Bone marrow (tissue), 2 donors: ENCODE results near the gene TAX1BP1.

ENCODE experiments used
- DNase-seq, 2 donors: peaks; one replicate each; lab custom pipeline; 2025; lab: John Stamatoyannopoulos, UW

The TAX1BP1 gene

DNA sequence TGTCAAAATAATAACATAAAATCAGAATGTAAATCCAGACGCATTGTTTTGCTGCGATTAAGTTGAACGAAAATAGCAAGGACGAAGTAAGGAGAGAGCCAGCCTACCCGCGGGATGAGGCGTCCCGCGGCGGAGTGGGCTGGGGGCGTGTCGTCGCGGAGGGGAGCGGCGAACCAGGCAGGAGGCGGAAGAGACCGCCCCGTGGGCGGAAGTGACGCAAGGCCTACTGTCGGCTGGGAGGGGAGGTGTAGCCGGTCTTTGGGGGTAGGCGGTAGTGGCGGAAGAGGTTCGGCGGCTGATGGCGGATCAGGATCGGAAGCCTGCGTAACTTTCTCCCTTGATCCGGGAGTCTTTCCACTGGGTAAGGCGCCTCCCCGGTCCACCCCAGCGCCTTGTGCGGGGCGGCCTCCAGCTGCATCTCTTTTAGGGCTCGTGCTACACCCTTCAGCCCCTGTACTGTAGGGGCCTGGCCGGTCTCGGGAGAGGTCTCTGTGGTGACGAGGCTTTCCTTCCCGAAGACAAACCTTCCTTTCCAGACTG lies at the start of gene TAX1BP1:
Gene TAX1BP1, plus strand, starts transcription at position 254 of the 540 bp plus-strand sequence. CDS start 8,363 bp downstream, outside the sequence.
- peak; percentile 73 to 92 for DNase-seq

DNA sequence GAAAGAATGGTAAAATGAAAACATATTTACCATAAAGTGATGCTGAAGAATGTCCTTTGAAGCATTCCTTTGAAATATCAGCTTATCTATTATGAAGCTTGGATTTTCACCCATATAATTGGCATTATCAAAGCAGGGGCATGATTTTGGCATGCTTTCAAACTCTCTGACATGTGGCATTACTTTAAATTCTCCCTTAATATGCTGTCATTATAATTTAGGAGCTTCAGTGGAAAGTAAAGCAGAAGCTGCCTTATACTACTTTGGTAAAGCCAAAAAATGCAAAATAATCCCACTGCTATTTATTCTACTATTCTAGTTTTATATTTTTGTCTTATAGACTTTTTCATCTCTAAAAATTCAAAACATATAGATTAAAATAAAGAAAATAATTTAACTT lies 49.3 kb upstream of the TAX1BP1 start:
- DNase-seq: no peak

DNA sequence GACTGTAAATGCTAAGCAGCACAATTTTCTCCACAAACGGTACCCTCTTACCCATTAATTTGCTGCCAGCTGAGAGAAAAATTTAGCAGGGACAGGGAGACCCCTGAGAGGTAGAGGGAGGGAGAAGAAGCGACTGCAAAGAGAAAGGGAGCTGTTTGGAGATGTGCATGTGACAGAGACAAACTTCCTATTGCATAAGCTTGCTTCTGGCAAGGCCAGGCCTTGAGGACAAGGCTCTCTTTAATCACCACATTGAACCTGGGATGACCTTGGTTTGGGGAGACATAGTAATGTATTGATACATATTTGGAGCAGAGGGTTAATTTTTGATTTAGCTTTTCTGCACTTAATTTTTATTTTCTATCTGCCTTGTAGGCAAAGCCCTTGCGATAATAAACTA lies 46.2 kb upstream of the TAX1BP1 start:
- no peak for DNase-seq

DNA sequence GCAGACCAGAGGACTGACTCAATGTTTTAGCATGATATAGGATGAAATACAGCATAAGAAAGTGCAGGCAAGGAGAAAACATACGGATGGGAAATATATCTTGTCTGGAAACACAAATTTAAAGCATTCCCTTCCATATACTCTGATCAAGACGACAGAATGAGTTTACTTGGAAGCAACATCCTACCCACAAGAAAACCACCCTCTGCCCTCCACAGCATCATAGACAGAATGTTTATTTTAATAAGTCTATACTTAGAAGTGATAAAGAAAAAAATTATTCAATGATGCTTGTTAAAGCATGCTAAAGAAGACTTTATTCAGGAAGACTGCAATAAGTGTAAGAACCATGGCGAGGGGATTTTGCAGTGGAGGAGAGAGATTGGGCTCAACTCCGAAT lies 44.9 kb upstream of the TAX1BP1 start:
- DNase-seq: no peak

DNA sequence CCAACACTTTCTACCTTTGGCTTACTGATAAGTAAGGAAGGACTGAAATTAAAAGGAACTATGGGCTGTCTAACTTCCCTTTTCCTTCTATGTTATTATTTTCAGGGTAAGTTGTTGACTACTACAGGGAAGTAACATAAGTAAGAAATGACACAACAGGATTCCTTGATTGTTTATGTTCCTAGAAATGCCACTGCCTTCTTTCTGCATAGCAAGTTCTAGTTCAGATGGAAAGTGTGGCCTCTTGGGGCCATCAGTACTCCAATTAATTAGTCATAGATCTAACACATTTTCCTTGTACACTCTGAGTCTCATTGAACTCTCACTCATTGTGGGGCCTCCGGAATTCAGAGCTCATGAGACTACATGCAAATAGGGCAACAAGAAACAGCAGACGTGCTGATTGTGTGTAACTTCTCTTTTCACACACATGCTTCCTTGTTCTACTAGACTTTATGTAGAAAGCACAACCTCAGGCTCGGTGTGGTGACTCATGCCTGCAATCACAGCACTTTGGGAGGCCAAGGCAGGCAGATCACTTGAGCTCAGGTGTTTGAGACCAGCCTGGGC lies 42.0 kb upstream of the TAX1BP1 start:
- peak; percentile 5 to 8 for DNase-seq

DNA sequence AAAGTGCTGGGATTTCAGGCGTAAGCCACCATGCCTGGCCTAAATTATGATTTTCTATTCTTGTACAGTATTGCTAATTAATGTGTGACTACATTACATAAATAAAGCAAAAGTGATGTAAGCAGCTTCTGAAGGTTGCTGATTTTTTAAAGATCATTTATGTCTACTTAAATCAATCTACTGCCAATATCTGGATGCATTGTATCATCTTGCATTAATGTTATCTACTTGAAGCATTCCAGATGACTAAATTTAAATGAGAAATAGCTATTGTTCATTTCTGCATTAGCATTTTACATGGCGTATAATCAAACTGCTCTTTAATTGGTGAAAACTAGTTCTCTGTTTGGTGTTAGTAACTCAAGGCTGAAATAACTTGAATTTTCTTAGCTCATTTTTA lies 40.2 kb upstream of the TAX1BP1 start:
- no peak for DNase-seq

DNA sequence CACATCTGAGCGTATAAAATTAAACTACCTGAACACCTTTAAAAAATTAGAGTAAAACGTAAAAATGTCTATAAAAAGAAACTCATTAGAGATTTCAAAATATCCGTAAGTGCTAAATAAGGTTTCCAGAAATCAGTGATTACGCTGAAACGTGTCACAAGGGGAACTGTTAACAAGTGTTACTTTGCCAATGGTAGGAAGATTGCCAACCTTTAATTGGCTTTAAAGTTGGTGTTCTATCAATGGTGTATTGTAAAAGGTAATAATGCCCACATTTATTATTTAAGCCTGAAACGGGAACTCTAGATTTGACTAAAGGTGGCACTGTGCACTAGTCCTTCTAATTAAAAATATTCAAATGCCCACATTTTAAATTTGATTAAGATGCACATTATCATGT lies 39.5 kb upstream of the TAX1BP1 start:
- DNase-seq: no peak

DNA sequence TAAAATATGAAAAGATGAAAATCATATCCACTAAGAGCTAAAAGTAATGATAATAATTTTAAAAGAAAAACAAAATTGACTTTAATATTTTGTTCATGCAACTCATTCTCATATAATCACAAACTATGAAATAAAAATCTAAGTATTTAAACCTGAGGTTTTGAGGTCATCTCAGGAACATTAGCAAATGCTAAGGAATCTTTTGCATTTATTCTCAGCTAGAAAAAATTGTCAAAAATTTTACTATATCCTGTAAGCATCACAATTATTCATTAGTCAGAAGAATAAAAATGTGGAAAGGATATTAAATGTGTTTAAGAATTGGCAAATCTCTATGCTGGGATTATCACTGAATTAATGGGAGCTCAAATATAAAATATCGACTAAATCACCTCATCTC lies 36.8 kb upstream of the TAX1BP1 start:
- no peak for DNase-seq

DNA sequence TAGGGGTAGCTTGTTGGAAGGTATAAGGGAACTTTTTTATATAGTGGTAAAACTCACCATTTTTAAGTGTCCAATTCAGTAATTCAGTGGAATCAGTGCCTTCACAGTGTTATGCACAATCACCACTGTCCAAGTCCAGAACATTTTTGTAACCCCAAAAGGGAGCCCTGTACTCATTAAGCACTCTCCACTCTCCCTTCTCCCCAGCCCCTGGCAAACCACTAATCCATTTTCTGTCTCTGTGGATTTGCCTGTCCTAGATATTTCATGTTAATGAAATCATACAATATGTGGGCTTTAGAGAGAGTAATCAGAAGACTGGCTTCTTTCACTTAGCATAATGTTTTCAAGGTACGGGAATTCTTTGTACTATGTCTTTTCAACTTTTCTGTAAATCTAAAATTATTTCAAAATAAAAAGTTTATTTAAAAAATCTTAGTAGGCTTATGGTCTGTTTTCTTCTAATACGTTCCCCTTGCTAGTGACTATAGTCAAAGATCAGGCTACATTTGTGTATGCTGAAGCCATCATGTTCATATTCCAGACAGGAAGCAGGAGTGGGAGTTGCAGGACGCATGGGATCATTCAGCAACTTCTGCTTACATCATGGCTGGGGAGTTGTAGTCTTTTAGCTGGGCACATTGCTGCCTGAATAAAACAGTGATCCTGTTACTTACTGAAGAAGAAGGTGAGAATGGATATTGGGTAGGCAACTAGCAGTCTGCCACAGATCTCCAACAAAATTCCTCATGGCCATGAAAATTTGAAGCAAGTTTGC lies 35.4 kb upstream of the TAX1BP1 start:
- DNase-seq: no peak

DNA sequence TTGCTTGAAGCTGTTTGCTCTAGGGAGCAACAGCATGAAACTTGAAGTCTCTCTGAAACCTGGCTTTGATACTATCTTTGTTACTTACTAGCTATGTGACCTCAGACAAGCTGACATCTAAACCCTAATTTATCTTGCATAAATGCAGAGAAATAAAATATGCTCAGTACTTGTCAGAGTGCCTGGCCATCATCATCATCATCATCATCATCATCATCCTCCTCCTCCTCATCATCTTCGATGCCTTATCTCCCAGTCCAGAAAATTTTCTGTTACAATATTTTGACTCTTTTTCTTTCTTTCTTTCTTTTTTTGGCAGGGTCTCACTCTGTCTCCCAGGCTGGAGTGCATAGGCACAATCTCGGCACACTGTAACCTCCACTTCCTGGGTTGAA lies 34.8 kb upstream of the TAX1BP1 start:
- no peak for DNase-seq

DNA sequence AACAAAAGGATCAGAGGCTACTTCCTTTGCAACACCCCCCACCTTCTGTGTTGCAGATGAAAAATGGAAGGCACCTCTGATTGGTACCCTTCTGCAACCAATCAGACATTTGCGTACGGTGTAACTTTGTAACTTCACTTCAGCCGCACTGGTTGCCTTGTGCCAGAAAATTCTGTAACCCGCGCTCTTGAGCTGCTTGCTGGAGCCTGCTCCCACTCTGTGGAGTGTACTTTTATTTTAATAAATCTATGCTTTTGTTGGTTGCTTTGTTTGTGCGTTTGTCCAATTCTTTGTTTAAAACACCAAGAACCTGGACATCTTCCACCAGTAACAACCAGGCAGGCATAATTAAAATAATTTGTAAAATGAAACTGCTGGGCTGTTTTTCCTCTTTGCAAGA lies 31.5 kb upstream of the TAX1BP1 start:
- DNase-seq: no peak

DNA sequence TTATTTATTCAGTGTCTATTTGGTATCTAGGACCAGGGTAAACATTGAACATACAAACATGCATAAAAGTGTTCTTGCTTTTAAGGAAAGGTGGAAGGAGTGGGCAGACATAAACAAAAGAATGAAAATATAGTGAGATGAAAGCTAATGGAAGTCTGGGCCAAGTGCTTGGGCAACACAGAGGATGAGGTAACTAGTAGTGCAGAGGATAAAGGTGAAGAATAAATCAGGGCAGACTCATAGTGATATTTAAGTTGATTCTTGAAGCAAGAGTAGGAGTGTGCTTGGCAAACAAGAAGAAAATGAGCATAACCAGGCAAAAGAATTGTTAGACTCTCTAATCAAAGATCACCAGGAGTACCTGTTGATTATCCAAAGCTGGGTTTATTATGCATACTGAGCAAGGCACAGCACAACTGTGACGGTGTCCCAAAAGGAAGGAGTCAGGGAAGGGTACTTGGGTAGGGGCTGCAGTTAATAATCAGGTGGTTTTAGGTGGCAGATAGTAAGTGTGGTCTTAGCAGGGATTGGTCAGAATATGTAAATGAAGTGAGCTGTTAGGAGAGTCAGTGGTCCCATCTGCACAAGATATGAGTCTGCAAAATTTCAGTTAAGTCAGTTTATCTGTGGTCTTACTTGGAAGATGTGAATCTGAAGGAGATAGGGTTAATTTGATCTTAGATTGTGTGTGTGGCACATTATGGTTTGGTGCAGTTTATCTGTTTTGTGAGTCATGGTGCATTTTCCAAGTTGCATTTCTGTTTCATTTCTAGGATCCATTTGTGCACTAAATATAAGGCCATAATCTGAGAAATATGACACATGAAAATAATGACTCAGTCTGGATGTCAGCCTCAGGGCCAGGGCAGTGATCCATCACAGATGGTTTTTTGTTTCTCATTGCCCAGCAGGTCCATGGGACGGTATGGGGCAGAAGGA lies 30.6 kb upstream of the TAX1BP1 start:
- DNase-seq: no peak

DNA sequence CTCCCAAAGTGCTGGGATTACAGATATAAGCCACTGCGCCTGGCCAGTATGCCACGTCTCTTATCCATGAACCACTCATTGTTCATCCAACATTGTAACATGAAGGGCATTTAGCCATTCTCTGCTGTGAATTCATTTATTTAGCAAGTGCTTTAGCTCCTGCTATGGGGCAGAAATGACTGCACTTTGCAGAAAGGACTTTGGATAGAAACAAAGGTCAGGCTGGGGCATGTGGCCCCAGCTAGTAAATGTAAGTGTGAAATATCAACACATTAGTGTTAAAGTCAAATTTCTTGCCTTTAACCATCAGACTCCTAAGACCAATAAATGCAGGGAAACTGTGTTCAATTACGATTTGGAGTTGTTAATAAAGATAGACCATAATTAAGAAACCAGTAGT lies 27.7 kb upstream of the TAX1BP1 start:
- DNase-seq: no peak

DNA sequence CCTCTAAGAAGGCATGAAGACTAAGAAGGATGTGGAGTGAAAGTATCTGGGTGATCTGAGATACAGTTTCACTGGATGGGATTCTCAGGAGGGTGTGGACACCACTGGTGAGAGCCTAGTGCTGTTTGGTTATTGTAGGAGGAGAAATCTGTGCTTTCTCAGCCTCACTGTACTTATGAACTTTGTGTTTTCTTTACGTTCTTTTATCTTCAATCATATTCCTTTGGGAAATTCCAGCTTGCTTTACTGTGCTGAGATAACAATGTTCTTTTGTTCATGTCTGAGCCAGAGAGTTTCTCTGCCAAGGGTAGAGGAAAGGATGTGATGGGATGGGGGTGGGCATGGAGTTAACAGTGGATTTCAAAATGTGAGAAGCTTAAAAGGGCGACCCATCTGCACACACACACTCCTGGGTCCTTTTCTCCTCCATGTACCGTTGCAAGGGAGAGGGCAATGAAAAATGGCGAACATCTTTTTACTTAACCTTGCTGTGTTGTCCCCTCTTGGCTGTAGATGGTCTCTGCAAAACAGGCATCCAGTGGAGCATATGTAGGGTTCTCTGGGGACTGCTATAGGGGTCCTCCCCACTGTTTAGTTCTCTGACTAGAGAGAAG lies 25.0 kb upstream of the TAX1BP1 start:
- DNase-seq: no peak

DNA sequence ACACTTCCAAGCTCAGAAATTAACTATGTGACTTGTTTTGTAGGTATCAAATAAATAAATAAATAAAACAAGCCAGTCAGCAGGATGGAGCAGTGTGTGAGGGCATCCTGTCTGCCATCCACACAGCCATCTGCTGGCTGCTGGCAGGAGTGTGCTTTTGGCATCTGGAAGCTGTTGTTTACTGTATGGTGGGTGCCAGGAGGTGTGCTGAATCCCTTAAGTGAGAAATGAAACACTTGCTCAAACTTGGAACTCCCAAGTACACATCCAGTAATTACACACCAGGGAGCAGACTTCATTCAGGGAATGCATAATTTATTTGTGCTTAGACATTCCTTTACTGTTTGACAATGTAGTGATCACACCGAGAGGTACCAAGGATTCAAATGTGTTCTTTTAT lies 16.9 kb upstream of the TAX1BP1 start:
- DNase-seq: no peak

DNA sequence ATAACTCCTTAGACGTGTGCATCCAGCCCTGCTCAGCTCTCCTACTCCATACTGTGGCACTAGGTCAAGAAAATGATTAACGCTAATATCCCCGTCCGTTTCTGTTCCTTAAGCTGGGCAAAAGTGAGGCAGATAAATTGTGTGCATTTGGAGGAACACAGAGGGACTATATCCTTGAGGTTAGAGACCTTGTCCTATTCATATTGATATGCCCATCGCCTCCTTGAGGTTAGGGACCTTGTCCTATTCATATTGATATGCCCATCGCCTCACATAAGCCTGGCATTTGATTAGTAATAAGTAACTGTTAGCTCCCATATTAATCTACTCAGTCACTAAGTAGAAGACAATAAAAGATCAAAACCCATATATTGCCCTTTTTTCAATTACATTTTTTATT lies 12.9 kb upstream of the TAX1BP1 start:
- no peak for DNase-seq

DNA sequence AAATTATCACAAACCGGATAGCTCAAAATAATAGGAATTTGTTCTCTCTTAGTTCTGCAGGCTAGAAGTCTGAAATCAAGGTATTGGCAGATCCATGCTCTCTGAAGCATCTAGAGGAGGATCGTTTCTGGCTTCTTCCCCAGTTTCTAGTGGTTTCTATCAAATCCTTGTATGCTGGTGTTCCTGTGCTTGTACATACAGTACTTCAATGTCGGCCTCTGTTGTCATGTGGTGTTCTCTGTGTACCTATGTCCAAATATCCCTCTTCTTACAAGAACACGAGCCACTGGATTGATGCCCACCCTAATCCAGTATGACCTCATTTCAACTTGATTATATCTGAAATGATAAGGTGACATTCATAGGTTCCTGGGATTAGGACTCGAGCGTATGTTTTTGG lies 9.8 kb upstream of the TAX1BP1 start:
- DNase-seq: no peak

DNA sequence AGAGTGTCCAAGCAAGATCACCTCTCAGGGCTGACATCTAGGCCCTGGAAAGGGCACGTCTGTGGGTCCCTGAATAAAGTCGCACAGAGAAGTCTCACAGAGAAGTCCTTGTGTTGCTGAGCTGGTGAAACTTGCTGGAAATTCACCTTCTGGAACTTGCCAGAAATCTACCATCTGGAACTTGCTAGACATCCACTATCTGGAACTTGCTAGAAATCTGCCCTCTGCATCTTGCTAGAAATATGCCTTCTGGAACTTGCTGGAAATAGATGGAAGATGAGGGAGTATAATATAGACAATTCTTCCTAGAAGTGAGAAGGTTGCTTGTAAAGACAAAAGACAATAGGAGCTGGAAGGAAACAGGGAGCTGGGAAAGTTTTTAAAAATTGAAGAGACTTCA lies 5.4 kb upstream of the TAX1BP1 start:
- no peak for DNase-seq

DNA sequence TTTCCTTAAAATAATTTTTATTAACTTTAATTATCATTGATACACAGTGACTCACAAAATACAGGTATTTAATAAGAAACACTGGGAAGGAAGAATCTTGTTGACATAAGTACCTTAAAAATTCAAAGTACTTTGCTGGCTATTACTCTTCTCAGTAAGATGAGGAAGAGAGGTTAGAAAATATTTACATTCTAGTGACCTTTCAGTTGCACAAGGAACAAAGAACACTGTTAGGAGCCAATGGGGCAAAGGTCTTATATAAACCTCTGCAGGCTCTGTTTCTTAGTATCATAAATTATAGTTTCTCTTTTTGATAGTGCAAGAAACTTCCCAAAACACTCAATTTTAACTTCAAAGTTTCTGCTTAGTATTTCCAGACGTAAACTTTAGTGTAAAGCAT lies 4.8 kb upstream of the TAX1BP1 start:
- no peak for DNase-seq

DNA sequence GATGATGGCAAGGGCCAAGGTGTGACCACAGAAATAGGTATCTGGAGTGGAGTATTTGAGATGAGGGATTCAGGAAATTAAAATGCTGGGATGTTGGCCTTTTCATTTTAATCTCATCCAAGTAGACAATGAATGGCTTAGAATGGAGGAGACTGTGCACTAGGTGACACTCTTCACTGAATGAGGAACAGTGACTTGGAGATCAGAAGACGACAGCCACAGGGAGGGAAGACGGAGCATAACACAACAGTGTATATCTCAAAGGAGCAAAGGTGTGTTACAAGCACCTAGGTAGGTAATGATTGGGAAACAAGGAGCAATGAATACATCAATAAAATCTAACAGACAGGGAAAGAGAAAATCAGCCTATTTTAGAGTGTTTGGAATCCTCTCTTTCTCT lies 4.1 kb upstream of the TAX1BP1 start:
- no peak for DNase-seq

DNA sequence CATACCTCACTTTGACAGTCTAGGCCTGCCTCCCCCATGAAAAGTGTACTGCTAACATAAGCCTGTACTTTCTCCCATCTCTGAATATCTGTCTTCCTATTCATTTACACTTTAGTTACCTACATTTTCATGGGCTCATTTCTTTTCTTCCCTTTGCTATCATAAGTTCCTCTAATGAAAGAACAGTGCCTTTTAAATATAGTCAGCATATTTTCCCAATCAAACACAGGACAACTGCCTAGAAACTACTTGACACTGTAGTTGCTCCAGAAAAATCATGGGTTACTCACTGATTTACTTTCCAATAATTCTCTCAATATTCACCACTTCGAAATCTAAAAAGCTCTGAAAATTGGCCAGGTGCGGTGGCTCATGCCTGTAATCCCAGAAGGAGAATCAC lies 2.8 kb upstream of the TAX1BP1 start:
- DNase-seq: no peak

DNA sequence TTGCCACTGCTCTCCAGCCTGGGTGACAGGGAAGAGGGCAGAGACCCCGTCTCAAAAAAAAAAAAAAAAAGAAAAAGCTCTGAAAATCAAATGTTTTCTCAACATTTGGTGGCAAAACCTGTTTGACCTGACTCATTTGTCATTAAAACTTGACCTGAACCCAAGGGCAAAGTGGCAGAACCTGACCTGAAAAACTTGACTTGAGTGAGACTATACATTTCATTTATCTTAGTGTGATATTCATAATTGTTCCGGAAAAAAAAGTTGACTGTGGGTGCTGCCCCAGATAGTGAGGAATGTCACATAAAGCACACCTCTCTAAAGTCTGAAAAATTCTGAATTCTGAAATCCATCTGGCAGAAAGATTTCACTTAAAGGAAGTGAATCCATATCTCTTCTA lies 2.3 kb upstream of the TAX1BP1 start:
- DNase-seq: no peak
